Mucosa of descending colon (tissue), 3 donors: ENCODE data around the gene TREX2. TPM values are rescaled to one million over a fixed set of nuclear protein-coding genes. Genes with fewer than 3 reads are reported as not detected.
A peak's percentile ranks its signal among the peaks of the same experiment; 100 is the strongest.

ENCODE experiments used
- ATAC-seq: fragments of 200-7000 bp; cut with Tn5 transposase; one replicate; pipeline ENCODE4 v1.9.1; 2020; ENCODE audit warnings: mild to moderate bottlenecking, moderate library complexity
- DNase-seq, 3 donors: peaks; one replicate each; pipeline ENCODE4 v3.0.0-alpha.2; 2020
- H3K36me3 ChIP-seq: fragments of 200-600 bp; one replicate; pipeline ENCODE4 v1.8.0; 2021; ENCODE audit warnings: low read depth, mild to moderate bottlenecking
- H3K4me1 ChIP-seq: fragments of 200-600 bp; one replicate; pipeline ENCODE4 v1.8.0; 2021; ENCODE audit warnings: low read depth, mild to moderate bottlenecking
- H3K4me3 ChIP-seq: fragments of 200-600 bp; one replicate; pipeline ENCODE4 v1.8.0; 2021; ENCODE audit warnings: mild to moderate bottlenecking
- H3K9me3 ChIP-seq: fragments of 200-600 bp; one replicate; pipeline ENCODE4 v1.8.0; 2021; ENCODE audit warnings: mild to moderate bottlenecking
- intact Hi-C, 2 donors: fragments of 100-400 bp; cut with DNase I in 1 of 2; cut with micrococcal nuclease in 1 of 2; formaldehyde crosslinking; loops; one replicate each; pipeline versions ENCODE4 v1.11.0 to v1.11.1; 2022; cut with DNase I, micrococcal nuclease
- total RNA-seq, 3 donors: library from RNA; stranded (reverse); fragmentation: NEBNext Ultra II Directional in 2 of 3; extraction: Animal tissue kit (Norgen Biotek cat#: 25700) in 2 of 3; gene quantifications; one replicate each; pipeline versions ENCODE4 v1.2.1 to v1.2.4, GENCODE V29; 2021 to 2023
- TF ChIP-seq, protein P1 (sequence below): fragments of 200-600 bp; IDR thresholded peaks from one replicate; pipeline ENCODE4 v1.8.0; 2022; ENCODE audit warnings: antibody characterized with exemption, mild to moderate bottlenecking
- donor health status: DM: no; HTN: no; CAD: no; lungs with moderate emphysema.
- donor health status: DM: no; HTN: no; CAD: no.
- donor health status: DM: no; HTN: yes; CAD: no.

The TREX2 gene
- total RNA-seq, 3 donors from 2014 or later: 0.55 to 1.2 (median 0.63) TPM

DNA sequence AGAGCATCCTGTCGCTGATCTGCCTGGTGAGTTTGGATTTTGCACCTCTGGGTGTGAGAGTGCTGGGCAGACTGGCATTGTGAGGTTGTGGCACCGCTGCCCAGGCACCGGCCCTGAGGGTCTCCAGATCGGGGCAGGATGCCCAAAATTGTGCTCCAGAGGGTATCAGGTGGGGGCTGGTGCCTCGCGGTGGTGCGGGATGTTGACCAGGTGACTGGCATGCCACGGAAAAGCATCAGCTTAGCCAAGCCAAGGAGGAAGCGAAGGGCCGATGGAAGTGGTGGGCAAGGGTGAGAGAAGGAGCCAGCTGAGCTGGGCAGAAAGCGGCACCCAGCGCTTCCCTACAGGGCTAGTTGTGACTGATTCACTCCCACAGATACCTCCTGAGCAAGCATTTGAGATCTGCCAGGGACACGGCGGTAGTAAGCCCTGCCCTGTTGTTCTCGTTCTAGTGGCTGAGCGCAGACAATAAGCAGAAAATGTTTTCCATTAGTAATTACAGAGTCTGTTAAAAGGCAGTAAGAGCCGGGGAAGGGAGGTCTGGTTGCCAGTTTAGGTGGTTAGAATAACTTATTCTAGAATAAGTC, 33.8 kb downstream of the TREX2 start:
- TF ChIP-seq, protein P1, sequence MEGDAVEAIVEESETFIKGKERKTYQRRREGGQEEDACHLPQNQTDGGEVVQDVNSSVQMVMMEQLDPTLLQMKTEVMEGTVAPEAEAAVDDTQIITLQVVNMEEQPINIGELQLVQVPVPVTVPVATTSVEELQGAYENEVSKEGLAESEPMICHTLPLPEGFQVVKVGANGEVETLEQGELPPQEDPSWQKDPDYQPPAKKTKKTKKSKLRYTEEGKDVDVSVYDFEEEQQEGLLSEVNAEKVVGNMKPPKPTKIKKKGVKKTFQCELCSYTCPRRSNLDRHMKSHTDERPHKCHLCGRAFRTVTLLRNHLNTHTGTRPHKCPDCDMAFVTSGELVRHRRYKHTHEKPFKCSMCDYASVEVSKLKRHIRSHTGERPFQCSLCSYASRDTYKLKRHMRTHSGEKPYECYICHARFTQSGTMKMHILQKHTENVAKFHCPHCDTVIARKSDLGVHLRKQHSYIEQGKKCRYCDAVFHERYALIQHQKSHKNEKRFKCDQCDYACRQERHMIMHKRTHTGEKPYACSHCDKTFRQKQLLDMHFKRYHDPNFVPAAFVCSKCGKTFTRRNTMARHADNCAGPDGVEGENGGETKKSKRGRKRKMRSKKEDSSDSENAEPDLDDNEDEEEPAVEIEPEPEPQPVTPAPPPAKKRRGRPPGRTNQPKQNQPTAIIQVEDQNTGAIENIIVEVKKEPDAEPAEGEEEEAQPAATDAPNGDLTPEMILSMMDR: no peak
- ATAC-seq: no peak
- Histone ChIP-seq H3K4me3 (no peak overlapping the region), H3K4me1 (no peaks in the 10 kb centered on the region), H3K9me3 (no peaks in the 10 kb centered on the region), H3K36me3 (no peaks in the 10 kb centered on the region)
- DNase-seq: no peak
- intact Hi-C loops: no loop called here

GRCh38 chrX:153411255-153411987, 34.4 kb downstream of the TREX2 start, which contains the start of gene ZFP92:
TSS of gene ZFP92 (plus strand) at chrX:153411472. CDS start at chrX:153418323, 6,851 bp downstream.
- Histone ChIP-seq H3K4me1 (no peaks in the 10 kb centered on the region), H3K36me3 (no peaks in the 10 kb centered on the region), H3K9me3 (no peaks in the 10 kb centered on the region), H3K4me3 (no peak within 1 kb of the TSS)
- TF ChIP-seq, protein P1: no peak
- DNase-seq (peak in 2 of 3 donors; percentile 12 to 37), ATAC-seq (peak; percentile 51)
- intact Hi-C loops: no loop called here

DNA sequence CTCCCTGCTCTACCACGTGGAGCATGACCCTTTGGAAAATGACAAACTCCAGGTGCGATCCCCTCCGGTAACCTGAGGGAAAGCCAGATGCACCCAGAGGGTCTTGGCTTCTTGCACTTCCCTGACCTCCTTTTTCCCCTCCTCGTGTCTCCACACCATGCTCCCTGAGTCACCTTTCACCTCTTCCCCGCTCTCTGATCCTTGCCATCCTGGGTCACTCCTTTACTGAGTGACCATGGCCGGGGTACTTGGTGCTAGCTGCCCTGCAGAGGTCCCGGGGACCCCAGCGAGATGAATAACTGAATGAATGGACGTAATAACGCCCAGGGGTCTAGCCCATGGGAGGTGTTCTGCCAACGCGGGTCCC, 35.0 kb downstream of the TREX2 start:
- Histone ChIP-seq H3K9me3 (no peaks in the 10 kb centered on the region), H3K4me3 (no peak overlapping the region), H3K4me1 (no peaks in the 10 kb centered on the region), H3K36me3 (no peaks in the 10 kb centered on the region)
- intact Hi-C loops: no loop called here
- DNase-seq: no peak
- TF ChIP-seq, protein P1: no peak
- ATAC-seq: no peak

DNA sequence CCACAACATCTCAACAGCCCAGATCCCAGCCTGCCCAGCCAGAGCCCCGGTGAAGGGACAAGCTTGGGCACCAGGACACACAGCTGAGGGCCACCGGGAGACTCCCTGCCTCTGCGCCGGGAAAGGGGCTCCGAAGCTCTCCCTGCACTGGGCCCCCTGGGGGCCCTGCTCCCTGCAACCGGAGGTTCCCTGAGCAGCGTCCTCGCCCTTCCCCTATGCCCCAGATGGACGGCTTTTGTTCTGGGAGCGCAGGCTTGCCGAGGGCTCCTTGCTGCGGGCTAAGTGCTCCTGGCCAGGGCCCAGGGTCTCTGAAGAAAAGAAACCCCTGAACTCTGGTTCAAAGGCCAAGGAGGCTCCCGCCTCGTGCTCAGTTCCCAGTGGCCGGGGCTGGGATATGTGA, 35.5 kb downstream of the TREX2 start:
- intact Hi-C loops: no loop called here
- no peak overlapping the region for H3K4me3 ChIP-seq
- DNase-seq: no peak
- no peaks in the 10 kb centered on the region for H3K4me1 ChIP-seq
- TF ChIP-seq, protein P1: no peak
- H3K36me3 ChIP-seq: no peaks in the 10 kb centered on the region
- no peak for ATAC-seq
- H3K9me3 ChIP-seq: no peaks in the 10 kb centered on the region

DNA sequence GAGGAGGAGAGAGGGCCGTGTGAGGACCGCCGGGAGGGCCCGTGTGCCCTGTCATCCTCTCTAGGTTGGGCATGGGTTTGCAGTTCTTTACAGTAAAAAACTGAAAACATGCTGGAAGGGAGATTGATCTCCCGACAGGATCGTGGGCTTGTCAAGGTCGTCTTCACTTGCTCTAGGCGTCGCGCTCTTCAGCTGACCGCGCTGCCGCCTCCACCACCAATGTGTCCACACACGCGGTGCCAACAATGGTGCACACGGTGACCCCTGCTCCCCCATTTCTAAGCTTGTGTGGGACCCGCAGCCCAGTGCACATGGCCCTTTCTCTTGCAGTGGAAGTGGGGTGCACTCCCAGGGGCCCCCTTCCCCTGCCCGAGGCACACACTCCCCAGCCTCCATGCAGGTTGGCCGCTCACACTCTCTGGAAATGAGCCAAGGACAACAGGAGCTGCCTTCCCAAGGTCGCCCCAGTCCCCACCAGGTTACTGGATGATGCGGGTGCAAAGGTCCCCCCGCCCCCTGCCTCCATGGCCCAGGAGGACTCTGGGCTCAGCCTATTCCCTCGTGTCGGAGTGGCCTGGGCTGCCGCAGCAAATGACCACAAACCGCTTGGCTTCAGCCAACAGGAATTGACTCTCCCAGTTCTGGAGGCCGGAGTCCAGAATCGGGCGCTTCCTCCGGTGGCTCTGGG, 36.3 kb downstream of the TREX2 start:
- H3K4me1 ChIP-seq: no peaks in the 10 kb centered on the region
- H3K36me3 ChIP-seq: no peaks in the 10 kb centered on the region
- no peak overlapping the region for H3K4me3 ChIP-seq
- intact Hi-C loops: no loop called here
- no peaks in the 10 kb centered on the region for H3K9me3 ChIP-seq
- DNase-seq (no peak), ATAC-seq (no peak)
- TF ChIP-seq, protein P1: no peak
